SK-N-SH (cell line): ENCODE results near the gene FCAMR. TPM values are rescaled to one million over a fixed set of nuclear protein-coding genes. Genes with fewer than 3 reads are reported as not detected.

ENCODE experiments used
- CTCF ChIA-PET: fragments of 300-600, 350-600 bp; formaldehyde crosslinking; extraction: SDS; loops from one replicate; lab custom pipeline; 2021; lab: Yijun Ruan, JAX
- POLR2A ChIA-PET: fragments of 350-600 bp; sonication (Branson Sonifier 250); formaldehyde crosslinking; extraction: SDS; loops from one replicate; lab custom pipeline; 2020; ENCODE audit warnings: antibody characterized with exemption, inconsistent platforms; lab: Yijun Ruan, JAX
- DNase-seq: peaks from one replicate; pipeline ENCODE4 v3.0.0; 2012
- H2AFZ ChIP-seq: fragments of 200-600 bp; sonication (generic); 2 replicates; pipeline ENCODE4 v1.8.1; 2016; ENCODE audit warnings: antibody characterized with exemption, mild to moderate bottlenecking, low read depth
- H3F3A ChIP-seq: fragments of 200-600 bp; sonication (generic); replicated peaks from 2 replicates; pipeline ENCODE3; 2016; ENCODE audit warnings: antibody characterized with exemption, mild to moderate bottlenecking; ENCODE audit not compliant: insufficient read depth
- H3K27ac ChIP-seq, 2 experiments: fragments of 200-500 bp in 1 of 2; fragments of 200-600 bp in 1 of 2; sonication (Bioruptor generic) in 1 of 2; sonication (generic), shearing (Covaris generic) in 1 of 2; 2 replicates each; pipeline versions ENCODE4 v1.5.1 to v1.6.1; 2014 to 2016; ENCODE audit warnings: low read depth in 2 of 2, inconsistent platforms in 1 of 2, low read length in 1 of 2, mild to moderate bottlenecking in 1 of 2, mixed read lengths in 1 of 2
- H3K27me3 ChIP-seq: fragments of 200-600 bp; sonication (generic), shearing (Covaris generic); 2 replicates; pipeline ENCODE4 v1.6.1; 2016; ENCODE audit warnings: mixed run types; ENCODE audit not compliant: insufficient read depth
- H3K36me3 ChIP-seq, 2 experiments: fragments of 200-500 bp in 1 of 2; fragments of 200-600 bp in 1 of 2; sonication (Bioruptor generic) in 1 of 2; sonication (generic) in 1 of 2; replicated peaks in 1 of 2; 2 replicates each; pipeline versions ENCODE3 to v1.5.1; 2014 to 2016; ENCODE audit warnings: low read length in 1 of 2, mild to moderate bottlenecking in 1 of 2; ENCODE audit not compliant: insufficient read depth in 2 of 2, control insufficient read depth in 1 of 2
- H3K4me1 ChIP-seq, 2 experiments: fragments of 200-500 bp in 1 of 2; fragments of 200-600 bp in 1 of 2; sonication (Bioruptor generic) in 1 of 2; sonication (generic), shearing (Covaris generic) in 1 of 2; 2 replicates each; pipeline versions ENCODE4 v1.5.1 to v1.6.1; 2014 to 2016; ENCODE audit warnings: low read depth in 1 of 2, low read length in 1 of 2, mixed run types in 1 of 2; ENCODE audit not compliant: insufficient read depth in 2 of 2, control insufficient read depth in 1 of 2
- H3K4me2 ChIP-seq: fragments of 200-600 bp; sonication (generic), shearing (Covaris generic); 2 replicates; pipeline ENCODE4 v1.6.1; 2017; ENCODE audit warnings: mixed run types
- H3K4me3 ChIP-seq, 2 experiments: fragments of 200-500 bp in 1 of 2; fragments of 200-600 bp in 1 of 2; sonication (Bioruptor generic) in 1 of 2; sonication (generic), shearing (Covaris generic) in 1 of 2; 2 replicates each; pipeline versions ENCODE4 v1.5.1 to v1.8.1; 2014 to 2016; ENCODE audit warnings: low read depth in 2 of 2, inconsistent platforms in 1 of 2, low read length in 1 of 2, mild to moderate bottlenecking in 1 of 2, mixed read lengths in 1 of 2, moderate library complexity in 1 of 2
- H3K79me2 ChIP-seq: fragments of 200-600 bp; sonication (generic); 2 replicates; pipeline ENCODE4 v1.8.1; 2017; ENCODE audit warnings: mild to moderate bottlenecking; ENCODE audit not compliant: insufficient read depth
- H3K9ac ChIP-seq: fragments of 200-600 bp; sonication (generic); 2 replicates; pipeline ENCODE4 v1.6.1; 2017; ENCODE audit warnings: mixed run types
- H3K9me2 ChIP-seq: fragments of 200-600 bp; sonication (generic); 2 replicates; pipeline ENCODE4 v1.6.1; 2017; ENCODE audit warnings: mixed run types
- H3K9me3 ChIP-seq: fragments of 200-600 bp; sonication (generic); 2 replicates; pipeline ENCODE4 v1.6.1; 2017; ENCODE audit warnings: mixed run types, mild to moderate bottlenecking, moderate library complexity
- H4K20me1 ChIP-seq: fragments of 200-600 bp; sonication (generic); 2 replicates; pipeline ENCODE4 v1.6.1; 2017; ENCODE audit warnings: mild to moderate bottlenecking, mixed run types; ENCODE audit not compliant: insufficient read depth
- CHD2 ChIP-seq: fragments of 150-350 bp; IDR thresholded peaks from 2 replicates; pipeline ENCODE4 v1.6.1; 2018; ENCODE audit warnings: low read length; ENCODE audit not compliant: partially characterized antibody
- EP300 ChIP-seq, 2 experiments: IDR thresholded peaks; 2 replicates each; pipeline versions ENCODE4 v1.4.0 to v1.6.1; 2012; ENCODE audit warnings: borderline replicate concordance in 1 of 2, low read depth in 1 of 2, low read length in 1 of 2
- FOXJ3 ChIP-seq: sonication (generic); formaldehyde crosslinking; IDR thresholded peaks from 2 replicates; pipeline ENCODE4 v1.5.1; 2020; ENCODE audit warnings: mild to moderate bottlenecking, missing genetic modification reagents
- GABPA ChIP-seq: IDR thresholded peaks from 2 replicates; pipeline ENCODE4 v1.4.0; 2012; ENCODE audit warnings: low read depth, mild to moderate bottlenecking
- MAX ChIP-seq: IDR thresholded peaks from 2 replicates; pipeline ENCODE4 v1.4.0; 2012; ENCODE audit warnings: low read depth
- MEF2A ChIP-seq: IDR thresholded peaks from 2 replicates; pipeline ENCODE4 v1.4.0; 2012; ENCODE audit warnings: low read depth, borderline replicate concordance
- NFIC ChIP-seq: IDR thresholded peaks from 2 replicates; pipeline ENCODE4 v1.4.0; 2012; ENCODE audit warnings: borderline replicate concordance
- NRF1 ChIP-seq: IDR thresholded peaks from 2 replicates; pipeline ENCODE4 v1.6.1; 2012; ENCODE audit warnings: low read depth, mild to moderate bottlenecking, low read length
- PBX3 ChIP-seq: IDR thresholded peaks from 2 replicates; pipeline ENCODE4; 2012
- RCOR1 ChIP-seq: fragments of 150-350 bp; IDR thresholded peaks from 2 replicates; pipeline ENCODE4 v1.6.1; 2017; ENCODE audit warnings: antibody characterized with exemption, low read length
- RXRA ChIP-seq: IDR thresholded peaks from 2 replicates; pipeline ENCODE4 v1.4.0; 2012; ENCODE audit warnings: low read depth, mild to moderate bottlenecking, borderline replicate concordance
- SIN3A ChIP-seq: IDR thresholded peaks from 2 replicates; pipeline ENCODE4 v1.6.1; 2012; ENCODE audit warnings: low read depth, mild to moderate bottlenecking, low read length, moderate library complexity, borderline replicate concordance
- SMC3 ChIP-seq: IDR thresholded peaks from 2 replicates; pipeline ENCODE4 v1.6.1; 2012; ENCODE audit warnings: low read depth, low read length, improper control_type of control experiment
- TCF12 ChIP-seq: IDR thresholded peaks from 2 replicates; pipeline ENCODE4 v1.4.0; 2012
- USF2 ChIP-seq: fragments of 150-350 bp; IDR thresholded peaks from 2 replicates; pipeline ENCODE4 v1.6.1; 2017; ENCODE audit warnings: antibody characterized with exemption, low read length, low read depth, borderline replicate concordance
- YY1 ChIP-seq: IDR thresholded peaks from 2 replicates; pipeline ENCODE4 v1.4.0; 2012; ENCODE audit warnings: low read depth, mild to moderate bottlenecking
- ZBTB33 ChIP-seq: IDR thresholded peaks from 2 replicates; pipeline ENCODE4 v1.4.0; 2012; ENCODE audit warnings: low read depth, borderline replicate concordance
- WGBS: methylation state at CpG from one replicate; pipeline ENCODE4 v1.1.6; 2017; ENCODE audit warnings: low lambda C conversion rate; 5-methylcytosine and 5-hydroxymethylcytosine counted together
- polyA plus RNA-seq, 3 experiments: library from polyadenylated mRNA; depleted of rRNA; stranded (reverse); fragments of >200 nt; gene quantifications; 2 replicates each; pipeline ENCODE4 v1.2.3, GENCODE V29; 2012
- TF ChIP-seq, protein P1 (sequence below): IDR thresholded peaks from 2 replicates; pipeline ENCODE4 v1.4.0; 2012; ENCODE audit warnings: low read depth, borderline replicate concordance
- TF ChIP-seq, protein P2 (sequence below): IDR thresholded peaks from 2 replicates; pipeline ENCODE4 v1.6.1; 2012; ENCODE audit warnings: mild to moderate bottlenecking, low read depth, low read length, moderate library complexity

Gene FCAMR
- polyA plus RNA-seq, 1 of the 3 experiments (the other 2 are of a cell fraction), result not detected

DNA sequence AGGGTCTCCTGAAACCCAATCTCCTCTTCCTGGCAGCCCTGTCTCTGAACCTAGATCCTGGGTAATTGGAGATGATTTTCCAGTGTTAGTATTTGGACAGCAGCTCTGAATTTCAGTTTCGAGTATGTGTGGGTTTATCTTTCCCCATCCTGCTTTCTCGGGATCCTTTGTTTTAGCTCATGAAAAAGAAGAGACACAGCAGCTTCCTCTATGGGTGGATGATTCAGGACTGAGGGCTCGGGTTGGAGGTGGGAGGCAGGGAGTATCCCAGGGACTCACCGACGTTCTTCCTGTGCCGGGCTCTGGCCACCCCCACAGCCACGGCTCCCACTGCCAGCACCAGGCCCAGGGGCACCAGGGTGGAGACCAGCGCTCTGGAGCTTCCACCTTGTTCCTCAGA is 38.1 kb downstream of the FCAMR start:
- TF ChIP-seq PBX3 (no peak), YY1 (no peak), GABPA (no peak), NRF1 (no peak), SMC3 (no peak), MEF2A (no peak), MAX (no peak), NFIC (no peak), EP300 (IDR thresholded peaks at IDR 0.05; ENCODE audit: borderline replicate concordance in 1 of 2, low read depth in 1 of 2, low read length in 1 of 2) (no peak), TCF12 (no peak), RCOR1 (no peak), USF2 (no peak), SIN3A (no peak)
- TF ChIP-seq, protein P1, sequence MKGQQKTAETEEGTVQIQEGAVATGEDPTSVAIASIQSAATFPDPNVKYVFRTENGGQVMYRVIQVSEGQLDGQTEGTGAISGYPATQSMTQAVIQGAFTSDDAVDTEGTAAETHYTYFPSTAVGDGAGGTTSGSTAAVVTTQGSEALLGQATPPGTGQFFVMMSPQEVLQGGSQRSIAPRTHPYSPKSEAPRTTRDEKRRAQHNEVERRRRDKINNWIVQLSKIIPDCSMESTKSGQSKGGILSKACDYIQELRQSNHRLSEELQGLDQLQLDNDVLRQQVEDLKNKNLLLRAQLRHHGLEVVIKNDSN, result no peak
- TF ChIP-seq, all 33 proteins: peak for 0
- no peaks in the 10 kb centered on the region for H3K79me2 ChIP-seq
- ChIA-PET CTCF (interaction anchor here (1.4 to 5.4 kb wide), 6 partner anchors 10 to 205 kb away, joined by 4 to 23 read pairs (median 6); partner anchors contain the start of genes FCMR and PIGR), POLR2A (no interaction called here)
- no peak for DNase-seq
- 65% methylated on average over 6 of the region's 8 CpGs for WGBS
- H3K27ac ChIP-seq, result no peak overlapping the region
- H2AFZ ChIP-seq, result no peak overlapping the region
- H3K4me2 ChIP-seq, result no peak overlapping the region
- no peaks in the 10 kb centered on the region for H3F3A ChIP-seq
- H3K9me2 ChIP-seq, result no peaks in the 10 kb centered on the region
- H3K9ac ChIP-seq, result no peak overlapping the region
- no peaks in the 10 kb centered on the region for H3K9me3 ChIP-seq
- H3K4me3 ChIP-seq, result no peak overlapping the region
- H4K20me1 ChIP-seq, result no peaks in the 10 kb centered on the region
- peaks cover 4% of the 10 kb centered on the region; the same call in 1 of the 2 replicates for H3K27me3 ChIP-seq
- no peaks in the 10 kb centered on the region for H3K4me1 ChIP-seq
- H3K36me3 ChIP-seq, result no peaks in the 10 kb centered on the region

GRCh38 chr1:206931709-206932108 is 38.6 kb downstream of the FCAMR start:
- Histone ChIP-seq H3K4me3 (no peak overlapping the region), H3K27ac (no peak overlapping the region), H3F3A (no peaks in the 10 kb centered on the region), H3K27me3 (peaks cover 4% of the 10 kb centered on the region; the same call in 1 of the 2 replicates), H3K9ac (no peak overlapping the region), H4K20me1 (no peaks in the 10 kb centered on the region), H2AFZ (no peak overlapping the region), H3K4me1 (no peaks in the 10 kb centered on the region), H3K36me3 (no peaks in the 10 kb centered on the region), H3K9me3 (no peaks in the 10 kb centered on the region), H3K79me2 (no peaks in the 10 kb centered on the region), H3K9me2 (no peaks in the 10 kb centered on the region), H3K4me2 (no peak overlapping the region)
- ChIA-PET POLR2A (no interaction called here), CTCF (interaction anchor here (1.4 to 5.4 kb wide), 6 partner anchors 10 to 205 kb away, joined by 4 to 23 read pairs (median 6); partner anchors contain the start of genes FCMR and PIGR)
- no peak for DNase-seq
- WGBS, result 32% methylated on average over 5 of the region's 6 CpGs
- no peak for TF ChIP-seq USF2
- TF ChIP-seq YY1, result no peak
- no peak for TF ChIP-seq RXRA
- no peak for TF ChIP-seq FOXJ3 (CRISPR knock-in tag)
- TF ChIP-seq ZBTB33, result no peak
- TF ChIP-seq, protein P2, sequence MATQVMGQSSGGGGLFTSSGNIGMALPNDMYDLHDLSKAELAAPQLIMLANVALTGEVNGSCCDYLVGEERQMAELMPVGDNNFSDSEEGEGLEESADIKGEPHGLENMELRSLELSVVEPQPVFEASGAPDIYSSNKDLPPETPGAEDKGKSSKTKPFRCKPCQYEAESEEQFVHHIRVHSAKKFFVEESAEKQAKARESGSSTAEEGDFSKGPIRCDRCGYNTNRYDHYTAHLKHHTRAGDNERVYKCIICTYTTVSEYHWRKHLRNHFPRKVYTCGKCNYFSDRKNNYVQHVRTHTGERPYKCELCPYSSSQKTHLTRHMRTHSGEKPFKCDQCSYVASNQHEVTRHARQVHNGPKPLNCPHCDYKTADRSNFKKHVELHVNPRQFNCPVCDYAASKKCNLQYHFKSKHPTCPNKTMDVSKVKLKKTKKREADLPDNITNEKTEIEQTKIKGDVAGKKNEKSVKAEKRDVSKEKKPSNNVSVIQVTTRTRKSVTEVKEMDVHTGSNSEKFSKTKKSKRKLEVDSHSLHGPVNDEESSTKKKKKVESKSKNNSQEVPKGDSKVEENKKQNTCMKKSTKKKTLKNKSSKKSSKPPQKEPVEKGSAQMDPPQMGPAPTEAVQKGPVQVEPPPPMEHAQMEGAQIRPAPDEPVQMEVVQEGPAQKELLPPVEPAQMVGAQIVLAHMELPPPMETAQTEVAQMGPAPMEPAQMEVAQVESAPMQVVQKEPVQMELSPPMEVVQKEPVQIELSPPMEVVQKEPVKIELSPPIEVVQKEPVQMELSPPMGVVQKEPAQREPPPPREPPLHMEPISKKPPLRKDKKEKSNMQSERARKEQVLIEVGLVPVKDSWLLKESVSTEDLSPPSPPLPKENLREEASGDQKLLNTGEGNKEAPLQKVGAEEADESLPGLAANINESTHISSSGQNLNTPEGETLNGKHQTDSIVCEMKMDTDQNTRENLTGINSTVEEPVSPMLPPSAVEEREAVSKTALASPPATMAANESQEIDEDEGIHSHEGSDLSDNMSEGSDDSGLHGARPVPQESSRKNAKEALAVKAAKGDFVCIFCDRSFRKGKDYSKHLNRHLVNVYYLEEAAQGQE, result no peak
- no peak for TF ChIP-seq CHD2
